ENCODE results near the gene TICAM1. TPM values are rescaled to one million over a fixed set of nuclear protein-coding genes. Genes with fewer than 3 reads are reported as not detected.

TICAM1 gene
- total and polyA plus RNA-seq, 10 of the 15 experiments (the other 5 are each of a cell fraction or from before 2014, with no cell fraction given), result 0.31 to 31.1 (median 5.3) TPM

- TF ChIP-seq CEBPB (IDR thresholded peaks at IDR 0.05; ENCODE audit: borderline replicate concordance in 1 of 2, low read depth in 2 of 2, low read length in 2 of 2) (no peak), SMAD1 (IDR thresholded peaks at IDR 0.05; ENCODE audit: low read depth, partially characterized antibody) (no peak), ZZZ3 (IDR thresholded peaks at IDR 0.05; ENCODE audit: control insufficient read depth, insufficient read length, low read depth) (no peak), BHLHE40 (IDR thresholded peaks at IDR 0.05; ENCODE audit: borderline replicate concordance in 1 of 2, low read depth in 2 of 2, low read length in 1 of 2) (peak; percentile 12 to 50; a peak in 1 of 4 replicates), PKNOX1 (IDR thresholded peaks at IDR 0.05) (no peak), NKRF (conservative IDR thresholded peaks at IDR 0.05) (0 out of 2 replicates have a peak, but pooled peaks have one; percentile 25), SMARCA5 (IDR thresholded peaks at IDR 0.05) (0 out of 2 replicates have a peak, but pooled peaks have one; percentile 11), CHD2 (IDR thresholded peaks at IDR 0.05; ENCODE audit: borderline replicate concordance, low read depth, low read length) (0 out of 2 replicates have a peak, but pooled peaks have one; percentile 26), CBX5 (IDR thresholded peaks at IDR 0.05; ENCODE audit: low read depth) (no peak), RUNX3 (IDR thresholded peaks at IDR 0.05; ENCODE audit: low read length) (peak; percentile 68), SMC3 (IDR thresholded peaks at IDR 0.05; ENCODE audit: borderline replicate concordance, low read length) (peak; percentile 18; the same call in 1 of the 2 replicates), LARP7 (IDR thresholded peaks at IDR 0.05) (0 out of 2 replicates have a peak, but pooled peaks have one; percentile 10), CBX3 (IDR thresholded peaks at IDR 0.05; ENCODE audit: borderline replicate concordance, low read depth) (no peak), YY1 (IDR thresholded peaks at IDR 0.05; ENCODE audit: low read depth, low read length) (no peak), TAF1 (IDR thresholded peaks at IDR 0.05; ENCODE audit: borderline replicate concordance, low read depth, low read length) (no peak; the same call in 1 of the 2 replicates), DPF2 (IDR thresholded peaks at IDR 0.05) (peak; percentile 59; the same call in 1 of the 2 replicates), TCF3 (IDR thresholded peaks at IDR 0.05; ENCODE audit: borderline replicate concordance, insufficient read depth, low read depth, low read length) (0 out of 2 replicates have a peak, but pooled peaks have one; percentile 44), RBBP5 (conservative IDR thresholded peaks at IDR 0.05) (no peak)
These were observed 2.4 kb downstream of the TICAM1 start (continued) for GRCh38 chr19:4829001-4829712.
